ENCODE measurements around the gene MAT2B.
"Not testable (repeated sequence)": the region's sequence is repeated elsewhere in the genome, so short reads cannot be mapped to it uniquely, and the experiment has no call there.

The MAT2B gene

GRCh38 chr5:163535290-163535689, 29.9 kb downstream of the MAT2B start:
- H2AFZ ChIP-seq (ENCODE audit: low read length): no peak overlapping the region
- no peak for TF ChIP-seq EZH2 (IDR thresholded peaks at IDR 0.05; ENCODE audit: borderline replicate concordance, low read length)
- no peak for TF ChIP-seq CTCF (IDR thresholded peaks at IDR 0.05; ENCODE audit: low read length)
- H4K20me1 ChIP-seq (ENCODE audit: insufficient read depth, low read length): no peaks in the 10 kb centered on the region
- no peaks in the 10 kb centered on the region for H3K4me1 ChIP-seq (ENCODE audit: insufficient read depth, low read length, severe bottlenecking)
- H3K9me3 ChIP-seq (ENCODE audit: low read length): no peaks in the 10 kb centered on the region
- H3K79me2 ChIP-seq (ENCODE audit: insufficient read depth, low read length): no peaks in the 10 kb centered on the region
- H3K9ac ChIP-seq (ENCODE audit: low read length): no peak overlapping the region
- no peaks in the 10 kb centered on the region for H3K9me2 ChIP-seq (ENCODE audit: low read depth, low read length)
- H3K36me3 ChIP-seq (ENCODE audit: insufficient read depth, low read length): no peaks in the 10 kb centered on the region
- H3K27me3 ChIP-seq (ENCODE audit: insufficient read depth, low read length): no peaks in the 10 kb centered on the region
- H3K27ac ChIP-seq (ENCODE audit: low read depth, low read length, poor library complexity, severe bottlenecking): no peak overlapping the region
- no peak overlapping the region for H3K4me3 ChIP-seq (ENCODE audit: low read depth, low read length, poor library complexity, severe bottlenecking)
- H3K4me2 ChIP-seq (ENCODE audit: low read length): no peak overlapping the region
- no peaks in the 10 kb centered on the region for H3F3A ChIP-seq (ENCODE audit: insufficient read depth, low read length)

GRCh38 chr5:163536442-163536841, 31.0 kb downstream of the MAT2B start:
- not testable (repeated sequence) for H3F3A ChIP-seq (ENCODE audit: insufficient read depth, low read length); H3K27me3 ChIP-seq (ENCODE audit: insufficient read depth, low read length); H3K4me3 ChIP-seq (ENCODE audit: low read depth, low read length, poor library complexity, severe bottlenecking); H3K27ac ChIP-seq (ENCODE audit: low read depth, low read length, poor library complexity, severe bottlenecking); H3K79me2 ChIP-seq (ENCODE audit: insufficient read depth, low read length); H3K9me2 ChIP-seq (ENCODE audit: low read depth, low read length); H4K20me1 ChIP-seq (ENCODE audit: insufficient read depth, low read length); H3K4me2 ChIP-seq (ENCODE audit: low read length); H2AFZ ChIP-seq (ENCODE audit: low read length); H3K36me3 ChIP-seq (ENCODE audit: insufficient read depth, low read length); H3K9ac ChIP-seq (ENCODE audit: low read length); H3K9me3 ChIP-seq (ENCODE audit: low read length); H3K4me1 ChIP-seq (ENCODE audit: insufficient read depth, low read length, severe bottlenecking)

GRCh38 chr5:163540696-163541095, 35.3 kb downstream of the MAT2B start:
- Histone ChIP-seq H3K27ac (ENCODE audit: low read depth, low read length, poor library complexity, severe bottlenecking) (no peak overlapping the region), H4K20me1 (ENCODE audit: insufficient read depth, low read length) (no peaks in the 10 kb centered on the region), H3K4me3 (ENCODE audit: low read depth, low read length, poor library complexity, severe bottlenecking) (no peak overlapping the region), H3K4me1 (ENCODE audit: insufficient read depth, low read length, severe bottlenecking) (no peaks in the 10 kb centered on the region), H3K9ac (ENCODE audit: low read length) (no peak overlapping the region), H3F3A (ENCODE audit: insufficient read depth, low read length) (no peaks in the 10 kb centered on the region), H3K9me2 (ENCODE audit: low read depth, low read length) (no peaks in the 10 kb centered on the region), H3K36me3 (ENCODE audit: insufficient read depth, low read length) (no peaks in the 10 kb centered on the region), H3K9me3 (ENCODE audit: low read length) (no peaks in the 10 kb centered on the region), H3K27me3 (ENCODE audit: insufficient read depth, low read length) (no peaks in the 10 kb centered on the region), H3K4me2 (ENCODE audit: low read length) (no peak overlapping the region), H3K79me2 (ENCODE audit: insufficient read depth, low read length) (no peaks in the 10 kb centered on the region), H2AFZ (ENCODE audit: low read length) (no peak overlapping the region)
- TF ChIP-seq EZH2 (IDR thresholded peaks at IDR 0.05; ENCODE audit: borderline replicate concordance, low read length) (no peak), CTCF (IDR thresholded peaks at IDR 0.05; ENCODE audit: low read length) (no peak)

- H3K79me2 ChIP-seq (ENCODE audit: insufficient read depth, low read length): no peaks in the 10 kb centered on the region
- no peak overlapping the region for H3K4me3 ChIP-seq (ENCODE audit: low read depth, low read length, poor library complexity, severe bottlenecking)
- no peaks in the 10 kb centered on the region for H3K9me2 ChIP-seq (ENCODE audit: low read depth, low read length)
- no peaks in the 10 kb centered on the region for H3F3A ChIP-seq (ENCODE audit: insufficient read depth, low read length)
- H3K4me2 ChIP-seq (ENCODE audit: low read length): no peak overlapping the region
- H3K27me3 ChIP-seq (ENCODE audit: insufficient read depth, low read length): no peaks in the 10 kb centered on the region
- H2AFZ ChIP-seq (ENCODE audit: low read length): no peak overlapping the region
- H3K27ac ChIP-seq (ENCODE audit: low read depth, low read length, poor library complexity, severe bottlenecking): no peak overlapping the region
- no peaks in the 10 kb centered on the region for H3K9me3 ChIP-seq (ENCODE audit: low read length)
- H3K36me3 ChIP-seq (ENCODE audit: insufficient read depth, low read length): no peaks in the 10 kb centered on the region
- no peaks in the 10 kb centered on the region for H4K20me1 ChIP-seq (ENCODE audit: insufficient read depth, low read length)
- no peaks in the 10 kb centered on the region for H3K4me1 ChIP-seq (ENCODE audit: insufficient read depth, low read length, severe bottlenecking)
- TF ChIP-seq CTCF (IDR thresholded peaks at IDR 0.05; ENCODE audit: low read length) (no peak), EZH2 (IDR thresholded peaks at IDR 0.05; ENCODE audit: borderline replicate concordance, low read length) (no peak)
- H3K9ac ChIP-seq (ENCODE audit: low read length): no peak overlapping the region
Measured at GRCh38 chr5:163542771-163543170, 37.4 kb downstream of the MAT2B start.
